Measurements from ENCODE around the gene TMEFF2. TPM values are rescaled to one million over a fixed set of nuclear protein-coding genes. Genes with fewer than 3 reads are reported as not detected.
A peak's percentile ranks its signal among the peaks of the same experiment; 100 is the strongest.

Gene TMEFF2
- total and polyA plus RNA-seq, 2 experiments from 2014 or later: 1.7 to 2.2 TPM

GRCh38 chr2:192128655-192129054 is 66.1 kb downstream of the TMEFF2 start:
- no peak for ATAC-seq
- no peak overlapping the region for H3K27ac Mint-ChIP-seq
- no peak overlapping the region for H3K4me3 Mint-ChIP-seq

More at GRCh38 chr2:192128655-192129054, 66.1 kb downstream of the TMEFF2 start:
- no peaks in the 10 kb centered on the region for H3K36me3 ChIP-seq (ENCODE audit: insufficient read depth)
- H3F3A ChIP-seq (replicated peaks; ENCODE audit: low read depth): no peaks in the 10 kb centered on the region
- peaks cover 30% of the 10 kb centered on the region for H3K4me1 Mint-ChIP-seq
- H3K27me3 ChIP-seq (ENCODE audit: insufficient read depth): no peaks in the 10 kb centered on the region
- no peaks in the 10 kb centered on the region for H3K79me2 ChIP-seq (replicated peaks; ENCODE audit: insufficient read depth)
- peak; percentile 13 for DNase-seq (ENCODE audit: low spot score)
- no peaks in the 10 kb centered on the region for H3K9me2 ChIP-seq (ENCODE audit: insufficient read depth)
- H4K20me1 ChIP-seq (replicated peaks; ENCODE audit: insufficient read depth): no peaks in the 10 kb centered on the region
- H3K4me2 ChIP-seq: peak overlapping the region; percentile 50; the same call in 1 of the 2 replicates
- no peaks in the 10 kb centered on the region for H3K9me3 Mint-ChIP-seq
- no peak overlapping the region for H3K4me3 ChIP-seq
- H3K4me1 ChIP-seq (ENCODE audit: insufficient read depth): peaks cover 24% of the 10 kb centered on the region
- peaks cover 1% of the 10 kb centered on the region for H3K27me3 Mint-ChIP-seq (ENCODE audit: insufficient read depth, low read depth, poor library complexity)
- no peak for TF ChIP-seq ZNF331 (CRISPR knock-in tag; IDR thresholded peaks at IDR 0.05; ENCODE audit: low read depth)
- no peak for TF ChIP-seq ZNF114 (CRISPR knock-in tag; IDR thresholded peaks at IDR 0.05)
- TF ChIP-seq ETS1 (IDR thresholded peaks at IDR 0.05): no peak
- TF ChIP-seq, protein P1, sequence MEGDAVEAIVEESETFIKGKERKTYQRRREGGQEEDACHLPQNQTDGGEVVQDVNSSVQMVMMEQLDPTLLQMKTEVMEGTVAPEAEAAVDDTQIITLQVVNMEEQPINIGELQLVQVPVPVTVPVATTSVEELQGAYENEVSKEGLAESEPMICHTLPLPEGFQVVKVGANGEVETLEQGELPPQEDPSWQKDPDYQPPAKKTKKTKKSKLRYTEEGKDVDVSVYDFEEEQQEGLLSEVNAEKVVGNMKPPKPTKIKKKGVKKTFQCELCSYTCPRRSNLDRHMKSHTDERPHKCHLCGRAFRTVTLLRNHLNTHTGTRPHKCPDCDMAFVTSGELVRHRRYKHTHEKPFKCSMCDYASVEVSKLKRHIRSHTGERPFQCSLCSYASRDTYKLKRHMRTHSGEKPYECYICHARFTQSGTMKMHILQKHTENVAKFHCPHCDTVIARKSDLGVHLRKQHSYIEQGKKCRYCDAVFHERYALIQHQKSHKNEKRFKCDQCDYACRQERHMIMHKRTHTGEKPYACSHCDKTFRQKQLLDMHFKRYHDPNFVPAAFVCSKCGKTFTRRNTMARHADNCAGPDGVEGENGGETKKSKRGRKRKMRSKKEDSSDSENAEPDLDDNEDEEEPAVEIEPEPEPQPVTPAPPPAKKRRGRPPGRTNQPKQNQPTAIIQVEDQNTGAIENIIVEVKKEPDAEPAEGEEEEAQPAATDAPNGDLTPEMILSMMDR (conservative IDR thresholded peaks at IDR 0.05; ENCODE audit: low read depth in 2 of 2): no peak
- TF ChIP-seq JUNB (IDR thresholded peaks at IDR 0.05; ENCODE audit: unreplicated experiment): no peak
- TF ChIP-seq EZH2phosphoT487 (IDR thresholded peaks at IDR 0.05; ENCODE audit: unreplicated experiment): no peak
- no peak for TF ChIP-seq REST (IDR thresholded peaks at IDR 0.05; ENCODE audit: unreplicated experiment)
- TF ChIP-seq, protein P2, sequence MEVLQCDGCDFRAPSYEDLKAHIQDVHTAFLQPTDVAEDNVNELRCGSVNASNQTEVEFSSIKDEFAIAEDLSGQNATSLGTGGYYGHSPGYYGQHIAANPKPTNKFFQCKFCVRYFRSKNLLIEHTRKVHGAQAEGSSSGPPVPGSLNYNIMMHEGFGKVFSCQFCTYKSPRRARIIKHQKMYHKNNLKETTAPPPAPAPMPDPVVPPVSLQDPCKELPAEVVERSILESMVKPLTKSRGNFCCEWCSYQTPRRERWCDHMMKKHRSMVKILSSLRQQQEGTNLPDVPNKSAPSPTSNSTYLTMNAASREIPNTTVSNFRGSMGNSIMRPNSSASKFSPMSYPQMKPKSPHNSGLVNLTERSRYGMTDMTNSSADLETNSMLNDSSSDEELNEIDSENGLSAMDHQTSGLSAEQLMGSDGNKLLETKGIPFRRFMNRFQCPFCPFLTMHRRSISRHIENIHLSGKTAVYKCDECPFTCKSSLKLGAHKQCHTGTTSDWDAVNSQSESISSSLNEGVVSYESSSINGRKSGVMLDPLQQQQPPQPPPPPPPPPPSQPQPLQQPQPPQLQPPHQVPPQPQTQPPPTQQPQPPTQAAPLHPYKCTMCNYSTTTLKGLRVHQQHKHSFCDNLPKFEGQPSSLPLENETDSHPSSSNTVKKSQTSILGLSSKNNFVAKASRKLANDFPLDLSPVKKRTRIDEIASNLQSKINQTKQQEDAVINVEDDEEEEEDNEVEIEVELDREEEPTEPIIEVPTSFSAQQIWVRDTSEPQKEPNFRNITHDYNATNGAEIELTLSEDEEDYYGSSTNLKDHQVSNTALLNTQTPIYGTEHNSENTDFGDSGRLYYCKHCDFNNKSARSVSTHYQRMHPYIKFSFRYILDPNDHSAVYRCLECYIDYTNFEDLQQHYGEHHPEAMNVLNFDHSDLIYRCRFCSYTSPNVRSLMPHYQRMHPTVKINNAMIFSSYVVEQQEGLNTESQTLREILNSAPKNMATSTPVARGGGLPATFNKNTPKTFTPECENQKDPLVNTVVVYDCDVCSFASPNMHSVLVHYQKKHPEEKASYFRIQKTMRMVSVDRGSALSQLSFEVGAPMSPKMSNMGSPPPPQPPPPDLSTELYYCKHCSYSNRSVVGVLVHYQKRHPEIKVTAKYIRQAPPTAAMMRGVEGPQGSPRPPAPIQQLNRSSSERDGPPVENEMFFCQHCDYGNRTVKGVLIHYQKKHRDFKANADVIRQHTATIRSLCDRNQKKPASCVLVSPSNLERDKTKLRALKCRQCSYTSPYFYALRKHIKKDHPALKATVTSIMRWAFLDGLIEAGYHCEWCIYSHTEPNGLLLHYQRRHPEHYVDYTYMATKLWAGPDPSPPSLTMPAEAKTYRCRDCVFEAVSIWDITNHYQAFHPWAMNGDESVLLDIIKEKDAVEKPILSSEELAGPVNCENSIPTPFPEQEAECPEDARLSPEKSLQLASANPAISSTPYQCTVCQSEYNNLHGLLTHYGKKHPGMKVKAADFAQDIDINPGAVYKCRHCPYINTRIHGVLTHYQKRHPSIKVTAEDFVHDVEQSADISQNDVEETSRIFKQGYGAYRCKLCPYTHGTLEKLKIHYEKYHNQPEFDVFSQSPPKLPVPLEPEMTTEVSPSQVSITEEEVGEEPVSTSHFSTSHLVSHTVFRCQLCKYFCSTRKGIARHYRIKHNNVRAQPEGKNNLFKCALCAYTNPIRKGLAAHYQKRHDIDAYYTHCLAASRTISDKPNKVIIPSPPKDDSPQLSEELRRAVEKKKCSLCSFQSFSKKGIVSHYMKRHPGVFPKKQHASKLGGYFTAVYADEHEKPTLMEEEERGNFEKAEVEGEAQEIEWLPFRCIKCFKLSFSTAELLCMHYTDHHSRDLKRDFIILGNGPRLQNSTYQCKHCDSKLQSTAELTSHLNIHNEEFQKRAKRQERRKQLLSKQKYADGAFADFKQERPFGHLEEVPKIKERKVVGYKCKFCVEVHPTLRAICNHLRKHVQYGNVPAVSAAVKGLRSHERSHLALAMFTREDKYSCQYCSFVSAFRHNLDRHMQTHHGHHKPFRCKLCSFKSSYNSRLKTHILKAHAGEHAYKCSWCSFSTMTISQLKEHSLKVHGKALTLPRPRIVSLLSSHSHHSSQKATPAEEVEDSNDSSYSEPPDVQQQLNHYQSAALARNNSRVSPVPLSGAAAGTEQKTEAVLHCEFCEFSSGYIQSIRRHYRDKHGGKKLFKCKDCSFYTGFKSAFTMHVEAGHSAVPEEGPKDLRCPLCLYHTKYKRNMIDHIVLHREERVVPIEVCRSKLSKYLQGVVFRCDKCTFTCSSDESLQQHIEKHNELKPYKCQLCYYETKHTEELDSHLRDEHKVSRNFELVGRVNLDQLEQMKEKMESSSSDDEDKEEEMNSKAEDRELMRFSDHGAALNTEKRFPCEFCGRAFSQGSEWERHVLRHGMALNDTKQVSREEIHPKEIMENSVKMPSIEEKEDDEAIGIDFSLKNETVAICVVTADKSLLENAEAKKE (CRISPR knock-in tag; IDR thresholded peaks at IDR 0.05): no peak
- TF ChIP-seq STAT1 (IDR thresholded peaks at IDR 0.05; ENCODE audit: unreplicated experiment): no peak
- no peak for TF ChIP-seq EZH2 (IDR thresholded peaks at IDR 0.05; ENCODE audit: low read depth, unreplicated experiment)
- no peak for TF ChIP-seq POLR2AphosphoS5 (IDR thresholded peaks at IDR 0.05; ENCODE audit: low read depth)
- TF ChIP-seq NANOG (IDR thresholded peaks at IDR 0.05; ENCODE audit: borderline replicate concordance): no peak
- H3K27ac ChIP-seq (ENCODE audit: low read depth): peak overlapping the region; percentile 74
- peak overlapping the region; percentile 69 for H2AFZ ChIP-seq
- no peaks in the 10 kb centered on the region for H3K36me3 Mint-ChIP-seq (ENCODE audit: low read depth)
